CD4-positive, alpha-beta T cell treated with Interleukin-15 for 4 hours (primary cell): ENCODE measurements around the gene BTBD19.
"Not testable (repeated sequence)": the region's sequence is repeated elsewhere in the genome, so short reads cannot be mapped to it uniquely, and the experiment has no call there.

Experiments
- DNase-seq: peaks from one replicate; pipeline ENCODE4 v3.0.0-alpha.2; 2020; ENCODE audit warnings: low spot score

The BTBD19 gene

DNA sequence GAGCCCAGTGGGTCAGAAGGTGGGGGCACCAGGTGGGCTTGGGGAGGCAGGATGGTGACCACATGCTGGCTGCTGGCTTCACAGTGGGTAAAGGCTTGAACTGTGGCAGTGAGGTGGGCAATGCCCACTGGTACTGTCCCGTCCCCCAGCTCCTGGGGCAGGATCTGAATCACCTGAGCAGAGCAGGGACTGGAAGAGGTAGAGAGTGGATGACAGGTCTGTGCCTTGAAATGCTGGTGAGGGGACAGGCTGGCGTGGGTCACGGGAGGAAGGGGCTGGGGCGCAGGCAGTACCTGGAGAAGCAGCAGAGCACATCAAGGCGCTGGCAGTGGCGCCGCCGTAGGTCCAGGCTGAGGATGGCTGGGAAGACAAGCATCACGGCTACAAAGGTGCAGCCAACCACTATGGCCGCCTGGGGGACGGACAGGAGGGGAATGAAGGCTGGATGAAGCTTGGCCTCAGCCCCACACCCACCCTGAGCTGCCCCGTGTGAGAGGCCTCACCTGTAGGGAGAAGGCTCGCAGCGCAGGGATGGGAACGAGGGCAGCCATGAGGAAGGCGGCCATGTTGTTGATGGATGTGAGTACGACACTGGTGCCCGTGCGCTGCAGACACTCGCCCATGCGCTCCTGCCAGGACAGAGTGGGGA, 19.8 kb downstream of the BTBD19 start:
- no peak for DNase-seq

DNA sequence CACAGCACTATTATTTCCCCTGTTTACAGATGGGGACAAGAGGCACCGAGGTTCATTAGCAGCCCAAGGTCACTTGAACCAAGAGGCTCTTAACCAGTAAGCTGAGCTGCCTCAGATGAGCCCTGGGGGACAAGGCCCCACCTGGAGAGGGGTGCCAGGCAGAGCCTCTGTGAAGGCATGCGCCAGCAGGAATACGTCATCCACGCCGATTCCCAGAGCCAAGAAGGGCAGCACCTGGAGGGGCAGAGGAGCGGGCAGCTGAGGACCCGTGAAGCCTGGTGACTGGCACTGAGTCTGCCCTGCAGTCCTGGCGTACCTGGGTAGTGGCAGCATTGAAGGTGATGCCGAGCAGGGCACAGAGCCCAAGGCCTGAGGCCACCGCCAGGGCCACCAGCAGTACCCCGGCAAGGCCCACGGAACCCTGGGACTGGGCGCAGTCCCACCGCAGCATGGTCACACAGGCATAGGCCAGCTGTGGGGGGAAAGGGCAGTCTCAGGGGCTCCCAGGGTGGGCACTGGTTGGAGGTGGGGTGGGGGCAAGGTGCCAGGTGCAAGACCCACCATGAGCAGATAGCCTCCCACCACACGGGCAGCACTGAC, 20.6 kb downstream of the BTBD19 start:
- no peak for DNase-seq

DNA sequence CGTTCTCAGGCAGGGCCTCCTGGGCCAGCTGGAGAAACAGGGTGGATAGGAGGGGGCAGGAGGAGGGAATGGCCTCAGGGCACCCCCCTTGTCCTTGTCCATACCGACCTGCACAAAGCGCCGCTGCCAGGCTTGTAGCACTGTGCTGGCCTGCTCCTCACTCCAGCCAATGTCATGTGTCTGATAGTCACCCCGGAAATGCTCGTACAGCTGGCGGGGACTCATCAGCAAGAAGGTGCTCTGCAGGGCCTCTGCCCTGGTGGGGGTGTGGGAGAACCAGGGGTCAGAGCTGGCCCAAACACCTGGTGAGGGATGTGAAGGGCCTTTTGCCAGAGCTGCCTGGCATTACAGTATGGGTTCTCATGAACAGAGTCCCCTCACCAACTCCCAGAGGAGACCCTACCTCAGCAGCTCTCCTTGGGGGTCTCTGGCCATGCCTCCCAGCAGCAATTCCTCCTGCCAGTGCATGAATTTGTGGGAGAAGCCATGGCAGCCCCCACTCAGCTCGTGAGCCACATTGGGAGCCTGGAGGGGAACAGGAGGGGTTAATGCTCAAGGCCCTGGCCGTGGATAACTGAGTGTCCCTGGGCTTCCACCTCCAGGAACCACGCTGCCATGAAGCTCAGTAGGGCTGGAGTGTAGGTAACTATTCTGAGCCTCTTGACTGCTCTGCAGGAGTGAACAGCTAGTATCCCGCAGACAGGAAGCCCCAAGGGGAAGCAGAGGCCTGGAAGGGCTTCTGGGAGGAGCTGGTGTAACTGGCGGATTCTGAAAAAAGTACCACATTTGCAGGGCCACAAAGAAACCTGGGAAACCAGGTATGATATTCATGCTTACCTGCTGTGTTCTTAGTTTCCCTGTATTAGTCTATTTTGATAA, 21.4 kb downstream of the BTBD19 start:
- no peak for DNase-seq

DNA sequence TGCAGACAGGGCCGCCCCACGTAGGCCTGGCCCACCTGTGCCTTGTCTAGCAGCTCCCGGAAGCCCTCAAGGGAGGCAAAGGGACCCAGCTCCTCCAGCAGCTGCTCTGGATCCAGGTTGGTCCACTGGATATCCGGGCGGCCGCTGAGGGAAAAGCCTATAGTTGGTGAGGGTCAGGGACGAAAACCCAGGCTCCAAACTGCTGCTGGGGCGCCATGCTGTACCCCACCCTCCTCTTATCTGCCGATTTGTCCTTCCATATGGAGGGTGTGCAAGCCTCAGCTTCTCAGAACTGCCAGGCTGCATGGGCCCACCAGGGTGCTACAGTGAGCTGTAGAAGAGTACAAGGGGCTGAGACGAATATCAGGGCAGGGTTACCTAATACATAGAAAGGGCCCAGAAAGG, 22.6 kb downstream of the BTBD19 start:
- no peak for DNase-seq

DNA sequence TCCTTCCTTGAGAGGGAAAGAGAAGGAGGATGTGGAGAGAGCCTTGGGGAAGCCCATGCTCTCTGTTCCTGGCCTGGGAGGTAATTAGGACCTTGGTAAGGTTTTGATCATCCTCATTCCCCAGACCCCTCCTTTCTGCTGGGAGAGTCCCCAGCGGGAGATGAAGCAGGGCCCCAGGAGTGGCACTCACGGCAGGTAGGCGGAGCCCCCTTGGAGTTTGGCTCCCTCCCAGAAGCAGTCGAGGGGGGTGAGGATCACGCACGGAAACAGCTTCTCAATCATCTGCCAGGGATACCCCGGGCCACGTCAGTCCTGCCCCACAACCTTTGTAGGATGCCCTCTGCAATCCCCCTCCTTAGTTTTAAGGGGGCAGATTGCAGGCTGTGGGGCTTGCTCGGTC, 23.2 kb downstream of the BTBD19 start:
- no peak for DNase-seq

DNA sequence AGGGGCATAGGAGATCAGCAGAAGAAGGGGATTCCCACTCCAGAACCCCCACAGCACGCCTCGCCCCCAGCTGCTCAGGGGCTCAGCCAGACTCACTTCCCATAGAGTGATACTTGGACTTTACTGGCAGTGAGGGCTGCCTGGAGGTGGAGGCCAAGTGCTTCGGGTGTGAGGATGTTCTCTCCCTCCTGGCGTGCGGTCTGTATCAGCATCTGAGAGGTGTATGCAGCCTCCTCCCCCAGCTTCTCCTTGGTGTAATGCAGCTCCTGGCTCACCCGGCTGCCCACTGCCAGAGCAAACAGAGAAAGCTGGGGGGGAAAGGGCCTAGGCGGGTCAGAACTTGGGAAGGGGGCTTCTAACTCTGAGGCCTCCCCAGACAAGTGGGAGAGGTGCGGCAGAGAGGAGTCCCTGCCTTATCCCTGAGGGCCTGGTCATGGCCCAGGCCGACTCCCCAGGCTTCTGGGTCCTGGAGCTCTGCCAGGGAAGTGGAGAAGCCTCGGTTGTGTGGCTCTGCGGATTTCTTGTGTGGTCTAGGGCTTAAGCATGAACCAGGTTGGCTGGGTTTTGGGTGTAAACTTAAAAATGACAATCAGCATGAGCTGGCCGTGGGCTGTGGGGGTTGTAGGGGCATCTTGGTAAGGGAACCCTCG, 23.9 kb downstream of the BTBD19 start:
- no peak for DNase-seq

DNA sequence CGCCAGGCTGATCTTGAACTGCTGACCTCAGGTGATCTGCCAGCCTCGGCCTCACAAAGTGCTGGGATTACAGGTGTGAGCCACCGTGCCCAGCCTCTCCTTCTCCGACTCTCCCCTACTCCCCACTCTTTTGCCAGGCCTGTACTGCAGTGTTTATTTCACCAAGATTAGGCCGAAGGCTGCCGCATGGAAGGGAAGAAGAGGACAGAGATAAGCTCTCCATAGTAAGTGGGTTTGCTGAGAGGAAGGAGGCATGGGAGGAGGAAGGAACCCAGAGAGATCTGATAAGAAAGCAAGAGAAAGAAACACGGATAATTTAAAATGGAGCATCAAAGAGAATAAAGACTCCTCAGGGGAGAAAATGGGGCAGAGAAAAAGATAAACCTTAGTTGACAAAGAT, 26.0 kb downstream of the BTBD19 start:
- no peak for DNase-seq

DNA sequence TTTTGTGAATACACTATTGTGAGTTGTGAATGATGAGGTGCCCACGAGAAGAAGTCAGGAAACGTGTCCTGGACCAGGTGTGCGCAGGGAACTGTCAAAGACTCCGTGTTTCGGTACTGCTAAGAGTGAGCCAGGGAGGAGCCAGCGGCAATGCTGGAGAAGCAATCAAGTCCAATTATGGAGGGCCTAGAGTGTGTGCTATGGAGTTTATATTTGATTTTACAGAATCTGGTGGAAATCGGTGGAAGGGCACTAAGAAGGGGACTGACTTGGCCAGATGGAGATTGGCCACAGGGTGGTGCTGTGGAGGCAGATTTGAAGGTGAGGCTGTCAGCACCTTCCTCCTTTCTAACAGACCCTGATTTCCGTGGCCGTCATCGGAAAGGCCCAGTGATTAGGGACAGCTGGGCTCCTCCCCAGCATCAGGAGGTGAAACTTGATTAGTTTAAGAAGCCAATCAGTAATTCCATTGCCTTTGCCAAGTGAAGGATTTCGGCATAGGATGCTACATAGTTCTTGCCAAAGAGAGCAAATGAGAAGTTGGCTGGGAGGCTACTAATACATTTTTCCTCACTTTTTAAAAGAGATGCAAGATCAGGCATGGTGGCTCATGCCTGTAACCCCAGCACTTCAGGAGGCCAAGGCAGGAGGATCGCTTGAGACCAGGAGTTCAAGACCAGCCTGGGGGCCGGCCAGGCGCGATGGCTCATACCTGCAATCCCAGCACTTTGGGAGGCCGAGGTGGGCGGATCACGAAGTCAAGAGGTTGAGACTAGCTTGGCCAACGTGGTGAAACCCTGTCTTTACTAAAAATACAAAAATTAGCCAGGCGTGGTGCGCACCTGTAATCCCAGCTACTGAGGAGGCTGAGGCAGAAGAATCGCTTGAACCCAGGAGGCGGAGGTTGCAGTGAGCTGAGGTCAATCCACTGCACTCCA, 27.7 kb downstream of the BTBD19 start:
- peak; percentile 88 for DNase-seq

DNA sequence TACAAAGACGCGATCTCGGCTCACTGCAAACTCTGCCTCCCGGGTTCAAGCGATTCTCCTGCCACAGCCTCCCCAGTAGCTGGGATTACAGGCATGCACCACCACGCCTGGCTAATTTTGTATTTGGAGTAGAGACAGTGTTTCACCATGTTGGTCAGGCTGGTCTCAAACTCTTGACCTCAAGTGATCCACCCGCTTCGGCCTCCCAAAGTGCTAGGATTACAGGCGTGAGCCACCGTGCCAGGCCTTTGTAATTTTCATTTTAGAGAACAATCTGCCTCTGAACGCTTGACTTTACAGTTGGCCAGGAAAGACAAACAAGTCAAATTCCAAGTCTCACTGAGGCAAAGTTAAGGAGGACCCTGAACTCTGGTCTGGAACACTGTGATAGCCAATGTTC, 30.0 kb downstream of the BTBD19 start:
- not testable (repeated sequence) for DNase-seq

DNA sequence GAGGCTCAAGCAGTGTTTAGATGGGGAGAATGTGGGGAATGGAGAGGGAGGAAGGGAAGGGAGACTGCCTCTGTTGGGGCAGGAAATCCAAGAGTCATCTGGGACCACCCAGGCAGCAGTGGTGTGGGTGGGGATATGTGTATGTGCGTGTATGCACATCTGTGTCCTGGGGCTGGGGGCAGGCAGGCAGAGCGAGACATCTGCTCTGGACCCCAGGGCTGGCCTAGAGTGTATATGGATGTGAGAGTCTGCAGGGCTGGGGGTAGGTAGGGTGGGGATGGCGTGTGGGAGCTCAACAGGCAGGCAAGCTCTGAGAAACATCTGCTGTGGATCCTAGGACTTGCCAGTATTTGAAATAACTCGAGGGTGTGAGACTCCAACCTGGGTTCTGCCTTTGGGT, 31.3 kb downstream of the BTBD19 start:
- no peak for DNase-seq

DNA sequence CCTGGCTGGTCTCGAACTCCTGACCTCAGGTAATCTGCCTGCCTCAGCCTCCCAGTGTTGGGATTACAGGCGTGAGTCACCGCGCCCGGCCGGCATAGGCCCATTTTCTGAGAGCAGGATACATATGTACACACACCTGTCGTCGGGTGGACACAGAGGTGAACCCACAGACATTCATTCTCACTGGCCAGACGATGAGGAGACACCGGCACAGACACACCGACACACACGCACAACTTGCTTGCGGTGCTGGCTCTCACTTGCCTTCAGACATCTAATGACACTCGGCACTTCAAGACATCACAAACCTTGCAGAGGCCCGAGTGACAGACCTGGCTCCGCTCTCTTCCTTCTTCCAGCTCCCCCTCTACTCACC, 34.2 kb downstream of the BTBD19 start:
- no peak for DNase-seq

DNA sequence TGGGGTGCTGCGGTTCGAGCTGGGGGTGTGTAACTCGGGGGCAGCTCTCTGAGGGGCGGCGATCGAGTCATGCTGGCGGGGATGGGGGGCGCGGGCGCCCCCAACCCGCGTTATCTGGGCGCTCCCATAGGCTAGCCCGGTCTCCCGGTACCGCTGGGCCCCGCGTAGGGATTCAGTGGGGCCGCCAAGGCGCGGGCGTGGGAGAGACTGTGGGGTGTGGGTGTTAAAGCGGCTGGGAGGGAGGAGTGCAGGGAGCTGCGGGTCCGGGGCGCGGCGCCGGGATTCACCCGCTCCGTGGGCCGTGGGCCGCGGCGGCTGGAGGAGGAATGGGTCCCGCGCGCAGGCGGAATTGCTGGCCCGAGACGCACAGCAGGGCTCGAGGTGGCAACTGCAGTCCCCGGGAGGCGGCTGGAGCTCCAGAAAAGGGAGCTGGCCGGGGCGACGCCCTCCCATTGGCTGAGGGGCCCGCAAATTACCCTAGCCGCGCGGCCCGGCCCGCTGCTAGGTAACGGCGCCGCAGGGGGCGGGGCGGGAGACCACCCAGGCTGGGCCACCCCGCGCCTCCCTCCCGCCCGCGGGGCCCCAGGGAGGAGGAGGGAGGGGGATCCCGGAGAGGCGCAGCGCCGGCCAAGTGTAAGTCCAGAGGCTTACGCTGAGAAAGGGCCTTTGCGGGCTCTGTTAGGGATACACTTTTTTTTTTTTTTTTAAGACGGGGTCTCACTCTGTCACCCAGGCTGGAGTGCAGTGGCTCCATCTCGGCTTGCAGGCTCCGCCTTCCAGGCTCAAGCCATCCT, 34.7 kb downstream of the BTBD19 start, which contains the start of gene PTCH2:
Gene PTCH2 (minus strand): TSS at position 392 of the 794 bp plus-strand sequence. CDS start 321 bp downstream, at position 71.
- DNase-seq, result peak; percentile 7

DNA sequence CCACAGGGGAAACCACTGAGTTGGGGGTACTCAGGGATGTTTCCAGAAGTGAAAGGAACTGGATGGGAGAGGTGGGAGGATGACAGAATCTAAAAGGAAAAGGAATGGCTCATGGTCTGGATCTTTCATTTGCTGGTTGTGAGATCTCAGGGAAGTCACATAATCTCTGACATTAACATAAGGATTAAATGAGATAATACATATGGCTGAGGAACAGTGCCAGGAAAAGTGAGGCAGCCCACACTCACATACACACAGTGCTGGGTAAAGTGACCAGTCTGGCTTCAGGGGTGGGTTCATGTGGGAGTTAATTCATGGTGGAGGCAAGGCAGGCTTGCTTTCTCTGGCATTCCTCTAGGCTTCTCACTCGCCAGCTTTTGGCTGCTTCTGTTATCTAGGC, 38.7 kb downstream of the BTBD19 start:
- no peak for DNase-seq

DNA sequence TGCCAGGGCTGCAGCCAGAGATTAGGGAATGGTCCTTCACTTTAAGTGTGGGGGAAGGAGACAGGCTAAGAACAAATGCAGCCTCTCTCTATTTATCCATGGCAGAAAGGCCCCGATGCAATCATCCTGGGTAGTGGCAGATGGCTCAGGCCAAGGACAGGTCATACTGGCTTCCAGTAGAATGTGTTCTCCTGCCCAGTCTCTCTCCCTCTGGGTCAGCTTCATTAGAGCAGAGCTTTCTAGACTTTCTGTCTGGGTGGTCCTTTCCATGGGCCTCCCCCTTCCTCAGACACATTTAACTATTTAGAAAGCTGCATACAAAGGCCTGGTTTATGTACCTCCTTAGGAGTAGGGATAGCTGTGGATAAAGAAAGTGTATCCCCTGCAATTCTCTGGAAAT, 39.5 kb downstream of the BTBD19 start:
- no peak for DNase-seq

DNA sequence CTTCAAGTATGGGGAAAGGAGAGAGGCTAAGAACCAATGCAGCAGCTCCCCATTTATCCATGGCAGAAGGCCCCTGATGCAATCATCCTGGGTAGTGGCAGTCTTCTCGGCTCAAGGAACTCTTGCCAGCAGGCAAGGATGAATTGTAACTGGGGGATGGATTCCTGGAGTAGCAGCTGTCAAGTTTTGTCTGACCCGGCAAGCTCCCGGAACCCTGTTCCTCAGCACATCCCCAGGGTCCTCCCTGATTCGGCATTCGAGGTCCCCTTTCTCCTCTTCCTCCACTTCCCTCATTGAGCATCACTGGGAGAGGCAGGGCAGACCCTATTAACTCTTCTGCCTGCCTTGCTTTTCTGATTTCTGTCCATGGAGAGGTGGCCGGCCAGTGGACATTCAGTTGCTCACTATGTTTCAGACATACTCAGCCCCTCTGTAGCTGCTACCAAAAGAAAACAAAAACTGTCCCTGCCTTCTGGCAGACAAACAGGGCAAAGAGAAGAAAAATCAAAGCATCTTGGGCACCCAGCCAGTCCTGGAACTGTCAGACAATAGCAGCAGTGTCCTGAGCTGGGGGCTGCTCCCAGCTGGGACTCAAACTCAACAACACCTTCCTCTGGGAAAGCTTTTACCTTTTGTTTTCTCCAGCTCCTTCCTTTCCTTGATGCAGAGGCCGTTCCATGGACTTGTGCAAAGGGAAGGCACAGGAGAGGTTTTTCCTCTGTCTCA, 40.3 kb downstream of the BTBD19 start:
- no peak for DNase-seq

DNA sequence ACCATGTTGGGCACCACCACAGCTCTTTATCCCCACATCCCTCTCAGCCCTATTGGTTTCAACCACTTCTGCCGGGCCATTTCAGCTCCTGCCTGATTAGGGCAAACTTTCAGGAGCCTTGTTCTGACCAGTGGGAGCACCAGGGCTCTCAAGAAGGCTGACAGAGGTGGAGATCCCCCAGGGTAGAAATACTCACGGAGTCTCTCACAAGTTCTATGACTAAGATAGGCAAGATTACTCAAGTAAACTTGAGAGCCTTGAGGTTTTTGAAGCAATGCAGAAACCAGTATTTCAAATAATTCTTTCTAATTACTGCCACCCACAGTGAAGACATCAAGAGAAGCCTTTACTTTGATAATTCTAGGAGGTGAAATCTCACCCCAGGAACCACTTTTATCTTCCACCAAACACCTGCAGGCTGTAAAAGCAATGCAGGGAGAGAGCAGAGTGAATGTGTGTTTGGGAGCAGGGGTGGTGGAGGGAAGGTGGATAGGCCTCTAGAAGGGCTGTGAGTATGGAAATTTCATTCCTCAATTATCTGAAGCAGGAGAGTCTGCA, 41.3 kb downstream of the BTBD19 start:
- no peak for DNase-seq

DNA sequence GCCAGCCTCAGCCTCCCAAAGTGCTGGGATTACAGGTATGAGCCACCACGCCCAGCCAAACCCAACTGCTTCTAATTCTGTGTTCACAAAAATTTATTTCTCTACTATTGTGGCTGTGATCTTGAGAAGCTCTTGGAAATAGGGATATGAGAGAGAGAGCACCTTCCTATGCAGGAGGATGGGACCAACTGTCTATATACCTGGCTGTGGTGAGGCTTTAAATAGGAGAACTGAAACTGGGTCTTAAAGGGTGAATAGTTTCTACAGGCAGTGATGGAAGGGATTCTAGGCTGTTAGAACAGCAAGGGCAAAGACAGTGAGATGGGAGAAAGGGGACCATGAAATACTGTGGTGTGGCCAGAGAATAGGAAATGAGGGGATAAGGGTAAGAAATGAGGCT, 43.0 kb downstream of the BTBD19 start:
- DNase-seq, result no peak

DNA sequence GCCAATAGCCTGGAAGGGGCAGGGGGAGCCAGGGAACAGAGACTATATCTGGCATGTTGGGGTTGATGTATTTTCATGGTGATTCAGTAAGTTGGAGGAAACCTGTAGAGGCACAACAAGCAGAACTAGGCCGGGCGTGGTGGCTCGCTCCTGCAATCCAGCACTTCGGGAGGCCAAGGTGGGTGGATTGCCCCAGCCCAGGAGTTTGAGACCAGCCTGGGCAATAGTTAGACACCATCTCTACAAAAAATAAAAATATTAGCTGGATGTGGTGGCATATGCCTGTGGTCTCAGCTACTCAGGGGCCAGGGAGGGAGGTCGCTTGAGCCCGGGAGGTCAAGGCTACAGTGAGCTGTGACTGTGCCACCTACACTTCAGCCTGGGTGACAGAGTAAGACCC, 44.9 kb downstream of the BTBD19 start:
- DNase-seq, result no peak

DNA sequence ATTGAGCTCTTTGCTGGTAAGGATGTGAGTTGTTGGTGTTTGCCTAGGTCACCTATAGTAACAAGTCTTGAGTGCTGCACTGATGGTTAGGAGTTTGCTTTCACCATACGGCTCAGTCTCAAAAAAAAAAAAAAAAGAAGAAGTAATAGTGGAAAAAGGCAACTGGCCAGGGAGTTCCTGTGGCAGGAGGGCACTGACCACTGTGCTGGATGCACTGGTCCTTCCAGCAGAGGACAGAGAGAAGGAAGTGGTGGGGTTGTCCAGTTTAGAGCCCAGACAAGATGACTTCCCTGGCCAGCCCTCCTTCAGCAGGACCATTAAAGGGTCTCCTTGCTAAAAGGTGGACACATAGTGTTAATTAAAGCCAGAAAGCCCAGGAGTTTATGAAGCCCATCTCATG, 46.6 kb downstream of the BTBD19 start:
- no peak for DNase-seq

DNA sequence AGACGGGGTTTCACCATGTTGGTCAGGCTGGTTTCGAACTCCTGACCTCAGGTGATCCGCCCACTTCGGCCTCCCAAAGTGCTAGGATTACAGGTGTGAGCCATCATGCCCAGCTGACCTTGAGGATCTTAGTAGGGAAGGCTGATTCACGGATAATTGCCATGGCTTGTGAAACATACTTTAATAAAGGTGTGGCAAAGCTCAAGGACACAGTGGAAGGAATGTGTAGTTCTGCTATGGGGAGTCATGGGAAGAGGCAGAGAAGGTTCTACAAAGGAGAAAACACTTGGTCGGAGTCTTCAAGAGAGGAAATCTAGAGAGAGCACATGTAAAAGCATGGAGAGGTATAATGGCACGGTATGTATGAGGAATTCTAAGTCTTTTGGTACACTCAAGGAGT, 47.4 kb downstream of the BTBD19 start:
- no peak for DNase-seq
